Gastrocnemius medialis (tissue), 4 donors: Measurements from ENCODE around the gene YIF1A.

ENCODE experiments used
- CTCF ChIP-seq, 5 experiments: fragments of 450-650 bp in 3 of 5; fragments of 200-600 bp in 2 of 5; sonication (generic) in 2 of 5; IDR thresholded peaks in 4 of 5; conservative IDR thresholded peaks in 1 of 5; 1 replicate in 4 of 5; 2 replicates in 1 of 5; pipeline ENCODE4 v1.5.1; 2016 to 2019; ENCODE audit warnings: antibody characterized with exemption in 5 of 5, mild to moderate bottlenecking in 3 of 5, moderate library complexity in 3 of 5
- POLR2A ChIP-seq, 2 donors: fragments of 450-650 bp; IDR thresholded peaks; one replicate each; pipeline ENCODE4 v1.6.1; 2017; ENCODE audit warnings: antibody characterized with exemption in 2 of 2, mild to moderate bottlenecking in 2 of 2, moderate library complexity in 2 of 2

DNA sequence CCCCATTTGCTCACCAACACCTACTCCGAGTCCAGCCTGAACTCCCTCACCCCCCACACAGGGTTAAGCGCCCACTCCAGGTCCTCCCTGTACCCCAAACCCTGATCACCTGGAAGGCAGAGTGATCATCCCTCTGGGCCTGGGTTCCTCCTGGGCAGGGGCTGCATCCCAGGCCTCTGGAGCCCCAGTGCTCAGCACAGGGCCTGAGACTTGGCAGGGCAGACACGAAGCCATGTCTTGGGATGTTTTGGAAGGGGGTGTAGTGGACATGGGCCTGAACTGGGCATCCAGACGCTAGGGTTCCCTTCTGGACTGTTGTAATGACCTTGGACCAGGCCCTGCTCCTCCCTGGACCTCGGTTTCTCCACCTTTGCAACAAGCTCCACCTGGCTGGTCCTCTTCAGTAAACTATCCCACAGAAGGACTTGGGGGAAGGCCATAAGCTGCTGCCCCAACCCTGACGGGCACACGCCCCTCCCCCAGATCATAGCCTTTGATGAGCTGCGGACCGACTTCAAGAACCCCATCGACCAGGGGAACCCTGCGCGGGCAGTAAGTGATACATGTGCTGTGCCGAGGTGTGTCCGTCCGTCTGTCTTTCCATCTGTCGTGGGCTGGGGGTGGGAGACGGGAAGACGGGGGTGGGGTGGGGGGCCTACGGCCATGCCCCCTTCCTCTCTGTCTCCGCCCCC lies 7.0 kb downstream of the YIF1A start:
- no peak for TF ChIP-seq CTCF (IDR thresholded peaks at IDR 0.05 in 4 of 5, conservative IDR thresholded peaks at IDR 0.05 in 1 of 5)
- no peak for TF ChIP-seq POLR2A (IDR thresholded peaks at IDR 0.05)
